Esophagus squamous epithelium (tissue), 4 donors: ENCODE data around the gene PNPLA8.

ENCODE experiments used
- CTCF ChIP-seq, 6 experiments: fragments of 450-650 bp in 4 of 6; fragments of 200-600 bp in 2 of 6; sonication (generic) in 2 of 6; IDR thresholded peaks; one replicate each; pipeline ENCODE4 v1.5.1; 2016 to 2019; ENCODE audit warnings: antibody characterized with exemption in 6 of 6, mild to moderate bottlenecking in 4 of 6, moderate library complexity in 4 of 6
- POLR2A ChIP-seq, 4 donors: fragments of 450-650 bp; IDR thresholded peaks; one replicate each; pipeline ENCODE4 v1.6.1; 2017; ENCODE audit warnings: antibody characterized with exemption in 4 of 4, mild to moderate bottlenecking in 4 of 4, moderate library complexity in 3 of 4

- TF ChIP-seq POLR2A (IDR thresholded peaks at IDR 0.05), result no peak
- no peak for TF ChIP-seq CTCF (IDR thresholded peaks at IDR 0.05)
Observed at GRCh38 chr7:108455551-108455997, 70.4 kb downstream of the PNPLA8 start.
